HepG2 (cell line): Measurements from ENCODE around the gene NRIP2. TPM values are rescaled to one million over a fixed set of nuclear protein-coding genes. Genes with fewer than 3 reads are reported as not detected.

Experiments
- ATAC-seq: fragments of 200-7000 bp; cut with Tn5 transposase; 3 replicates; pipeline ENCODE4 v1.9.1; 2020; ENCODE audit warnings: mild to moderate bottlenecking, moderate library complexity
- BruUV-seq: library from RNA; stranded (reverse); fragments of 400-500 nt; replicated peaks from 2 replicates; lab custom pipeline; 2021; lab: Mats Ljungman, UMichigan
- CTCF ChIA-PET: fragments of 300-600 bp; formaldehyde crosslinking; extraction: SDS; loops from one replicate; lab custom pipeline; 2021; ENCODE audit warnings: low total read pairs, inconsistent platforms, low intra/inter-chr PET ratio; lab: Yijun Ruan, JAX
- POLR2A ChIA-PET: fragments of 350-600 bp; sonication (Branson Sonifier 250); formaldehyde crosslinking; loops from one replicate; lab custom pipeline; 2020; ENCODE audit warnings: antibody characterized with exemption, inconsistent platforms; lab: Yijun Ruan, JAX
- DNase-seq: peaks from one replicate; pipeline ENCODE4 v3.0.0-alpha.2; 2015; ENCODE audit warnings: low spot score
- FAIRE-seq: peaks from 3 replicates; lab custom pipeline; 2011; peaks lifted over from hg19 to GRCh38; lab: Jason Lieb, UNC
- H2AFZ ChIP-seq: one replicate; pipeline ENCODE4 v1.6.1; 2011; ENCODE audit warnings: low read length, inconsistent platforms
- H3K27ac ChIP-seq: fragments of 300-600 bp; 3 replicates; pipeline ENCODE4 v1.8.0; 2011; ENCODE audit warnings: mixed run types, mild to moderate bottlenecking, mixed read lengths, low read length, inconsistent platforms; ENCODE audit not compliant: insufficient read depth; ENCODE audit errors: extremely low read length
- H3K27me3 ChIP-seq, 2 experiments: fragments of 200-600 bp in 1 of 2; 2 replicates in 1 of 2; 3 replicates in 1 of 2; pipeline versions ENCODE4 v1.6.0 to v1.8.0; 2011; ENCODE audit warnings: low read length in 2 of 2, mild to moderate bottlenecking in 2 of 2, moderate library complexity in 2 of 2, inconsistent platforms in 1 of 2; ENCODE audit not compliant: insufficient read depth in 2 of 2, control insufficient read depth in 1 of 2
- H3K36me3 ChIP-seq, 2 experiments: fragments of 200-600 bp in 1 of 2; replicated peaks in 1 of 2; 2 replicates in 1 of 2; 3 replicates in 1 of 2; pipeline versions ENCODE4 v1.5.1 to v1.8.0; 2011; ENCODE audit warnings: low read length in 2 of 2, inconsistent platforms in 1 of 2; ENCODE audit not compliant: insufficient read depth in 2 of 2, control insufficient read depth in 1 of 2
- H3K4me1 ChIP-seq: 2 replicates; pipeline ENCODE4 v1.5.1; 2012; ENCODE audit warnings: low read length, inconsistent platforms; ENCODE audit not compliant: insufficient read depth
- H3K4me2 ChIP-seq: 2 replicates; pipeline ENCODE4 v1.6.0; 2011; ENCODE audit warnings: low read depth, low read length, inconsistent platforms
- H3K4me3 ChIP-seq, 3 experiments: fragments of 200-600 bp in 1 of 3; sonication (generic), shearing (Covaris generic) in 1 of 3; replicated peaks in 1 of 3; 2 replicates each; pipeline ENCODE4 v1.5.1; 2011 to 2016; ENCODE audit warnings: low read length in 3 of 3, inconsistent platforms in 2 of 3, low read depth in 2 of 3, mild to moderate bottlenecking in 2 of 3, control low read depth in 1 of 3, mixed read lengths in 1 of 3; ENCODE audit not compliant: insufficient read depth in 1 of 3
- H3K79me2 ChIP-seq: one replicate; pipeline ENCODE4 v1.6.1; 2011; ENCODE audit warnings: low read length, inconsistent platforms; ENCODE audit not compliant: insufficient read depth
- H3K9ac ChIP-seq: 2 replicates; pipeline ENCODE4 v1.6.0; 2011; ENCODE audit warnings: mild to moderate bottlenecking, low read depth, low read length, inconsistent platforms; ENCODE audit not compliant: insufficient read depth
- H3K9me3 ChIP-seq: 2 replicates; pipeline ENCODE4 v1.5.1; 2012; ENCODE audit warnings: mild to moderate bottlenecking, low read length
- H4K20me1 ChIP-seq: 2 replicates; pipeline ENCODE4 v1.6.0; 2011; ENCODE audit warnings: inconsistent platforms, mild to moderate bottlenecking, low read length, moderate library complexity; ENCODE audit not compliant: insufficient read depth
- AGO2 ChIP-seq: fragments of 200-400 bp; formaldehyde crosslinking; optimal IDR thresholded peaks from 2 replicates; pipeline ENCODE3; 2017; ENCODE audit warnings: mild to moderate bottlenecking, low read depth, low read length, moderate library complexity
- KAT8 ChIP-seq: IDR thresholded peaks from 2 replicates; pipeline ENCODE4 v1.6.1; 2016; ENCODE audit warnings: missing genetic modification reagents, missing compliant biosample characterization
- MED8 ChIP-seq: sonication (generic); formaldehyde crosslinking; IDR thresholded peaks from 2 replicates; pipeline ENCODE4 v1.8.1; 2023; ENCODE audit warnings: mild to moderate bottlenecking, missing genetic modification reagents; ENCODE audit not compliant: insufficient replicate concordance
- MTA1 ChIP-seq: sonication (generic); formaldehyde crosslinking; IDR thresholded peaks from 2 replicates; pipeline ENCODE4 v1.4.0; 2020; ENCODE audit warnings: missing genetic modification reagents, mild to moderate bottlenecking, borderline replicate concordance
- PPARG ChIP-seq: conservative IDR thresholded peaks from 2 replicates; pipeline ENCODE4 v1.6.1; 2016; ENCODE audit warnings: missing biosample characterization, missing genetic modification reagents
- SALL2 ChIP-seq: sonication (generic); formaldehyde crosslinking; IDR thresholded peaks from 2 replicates; pipeline ENCODE4 v1.8.1; 2023; ENCODE audit warnings: mild to moderate bottlenecking, missing genetic modification reagents, inconsistent platforms
- TBX2 ChIP-seq: sonication (generic); formaldehyde crosslinking; IDR thresholded peaks from 2 replicates; pipeline ENCODE4 v1.5.0; 2020; ENCODE audit warnings: missing genetic modification reagents, mild to moderate bottlenecking, borderline replicate concordance
- ZBTB38 ChIP-seq: sonication (generic); formaldehyde crosslinking; IDR thresholded peaks from 2 replicates; pipeline ENCODE4 v1.5.1; 2020; ENCODE audit warnings: mild to moderate bottlenecking, missing genetic modification reagents
- ZNF468 ChIP-seq: sonication (generic); formaldehyde crosslinking; IDR thresholded peaks from 2 replicates; pipeline ENCODE4 v1.8.0; 2022; ENCODE audit warnings: mild to moderate bottlenecking, moderate library complexity, missing genetic modification reagents
- ZNF678 ChIP-seq: sonication (generic); formaldehyde crosslinking; IDR thresholded peaks from 2 replicates; pipeline ENCODE4 v1.4.0; 2020; ENCODE audit warnings: mild to moderate bottlenecking, missing genetic modification reagents
- WGBS: methylation state at CpG from one replicate; pipeline ENCODE4 v1.1.6; 2017; ENCODE audit warnings: low lambda C conversion rate; 5-methylcytosine and 5-hydroxymethylcytosine counted together
- in situ Hi-C: cut with HindIII; loops from 2 replicates; pipeline ENCODE4 v1.10.0; 2017; ENCODE audit warnings: low pct_unique_long_range_greater_than_20kb; ENCODE audit not compliant: extremely low pct_ligation_motif_present
- intact Hi-C: fragments of 100-400 bp; cut with micrococcal nuclease; formaldehyde crosslinking; loops from one replicate; pipeline ENCODE4 v1.10.0; 2022; ENCODE audit not compliant: unreplicated experiment
- polyA plus RNA-seq, 8 experiments: library from polyadenylated mRNA; depleted of rRNA in 3 of 8; stranded (reverse) in 7 of 8; unstranded in 1 of 8; fragments of >200 nt; fragmentation: Illumina TruSeq in 4 of 8; extraction: Trizol in 4 of 8; gene quantifications; 2 replicates each; pipeline versions ENCODE4 v1.2.1 to v1.2.3, GENCODE V29; 2011 to 2016; ENCODE audit warnings: low read depth in 4 of 8, missing spikeins in 1 of 8, mixed read lengths in 1 of 8; ENCODE audit not compliant: insufficient read depth in 1 of 8
- total RNA-seq, 5 experiments: library from RNA; depleted of rRNA; stranded (reverse); fragments of >200 nt; fragmentation: Illumina TruSeq; extraction: Trizol; gene quantifications; 2 replicates each; pipeline ENCODE4 v1.2.3, GENCODE V29; 2016; ENCODE audit warnings: low read depth in 1 of 5
- TF ChIP-seq, protein P1 (sequence below): sonication (generic); formaldehyde crosslinking; IDR thresholded peaks from 2 replicates; pipeline ENCODE4 v1.5.1; 2020; ENCODE audit warnings: missing genetic modification reagents, mild to moderate bottlenecking, borderline replicate concordance
- TF ChIP-seq, protein P2 (sequence below): sonication (generic); formaldehyde crosslinking; IDR thresholded peaks from 2 replicates; pipeline ENCODE4 v1.8.1; 2023; ENCODE audit warnings: mild to moderate bottlenecking, missing genetic modification reagents, borderline replicate concordance

The NRIP2 gene
- total and polyA plus RNA-seq, 2 of the 13 experiments (the other 11 are each of a cell fraction or from before 2014, with no cell fraction given): not detected

DNA sequence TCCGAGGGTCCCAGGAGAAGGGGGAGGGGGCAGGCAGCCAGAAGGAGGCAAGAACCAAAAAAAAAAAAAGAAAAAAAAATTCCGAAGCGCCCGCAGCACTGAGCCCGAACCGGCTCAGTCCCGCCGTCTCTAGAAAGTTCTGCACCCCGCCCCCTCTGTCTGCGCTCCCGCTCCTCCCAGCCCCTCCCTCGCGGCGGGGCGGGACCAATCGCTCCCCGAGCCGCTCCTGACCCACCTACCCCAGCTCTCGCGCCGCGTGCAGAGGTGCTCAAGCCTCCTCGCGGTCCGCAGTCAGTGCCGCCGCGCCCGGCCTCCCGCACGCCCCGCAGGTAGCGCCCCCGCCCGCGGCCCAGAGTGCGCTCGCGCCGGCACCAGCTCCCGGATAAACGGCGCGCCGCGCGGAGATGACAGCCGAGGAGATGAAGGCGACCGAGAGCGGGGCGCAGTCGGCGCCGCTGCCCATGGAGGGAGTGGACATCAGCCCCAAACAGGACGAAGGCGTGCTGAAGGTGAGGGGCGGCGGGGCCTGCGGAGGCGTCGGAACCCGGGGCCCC, 40.0 kb downstream of the NRIP2 start, which contains the start of gene FKBP4 (continued):
- TF ChIP-seq, protein P1, sequence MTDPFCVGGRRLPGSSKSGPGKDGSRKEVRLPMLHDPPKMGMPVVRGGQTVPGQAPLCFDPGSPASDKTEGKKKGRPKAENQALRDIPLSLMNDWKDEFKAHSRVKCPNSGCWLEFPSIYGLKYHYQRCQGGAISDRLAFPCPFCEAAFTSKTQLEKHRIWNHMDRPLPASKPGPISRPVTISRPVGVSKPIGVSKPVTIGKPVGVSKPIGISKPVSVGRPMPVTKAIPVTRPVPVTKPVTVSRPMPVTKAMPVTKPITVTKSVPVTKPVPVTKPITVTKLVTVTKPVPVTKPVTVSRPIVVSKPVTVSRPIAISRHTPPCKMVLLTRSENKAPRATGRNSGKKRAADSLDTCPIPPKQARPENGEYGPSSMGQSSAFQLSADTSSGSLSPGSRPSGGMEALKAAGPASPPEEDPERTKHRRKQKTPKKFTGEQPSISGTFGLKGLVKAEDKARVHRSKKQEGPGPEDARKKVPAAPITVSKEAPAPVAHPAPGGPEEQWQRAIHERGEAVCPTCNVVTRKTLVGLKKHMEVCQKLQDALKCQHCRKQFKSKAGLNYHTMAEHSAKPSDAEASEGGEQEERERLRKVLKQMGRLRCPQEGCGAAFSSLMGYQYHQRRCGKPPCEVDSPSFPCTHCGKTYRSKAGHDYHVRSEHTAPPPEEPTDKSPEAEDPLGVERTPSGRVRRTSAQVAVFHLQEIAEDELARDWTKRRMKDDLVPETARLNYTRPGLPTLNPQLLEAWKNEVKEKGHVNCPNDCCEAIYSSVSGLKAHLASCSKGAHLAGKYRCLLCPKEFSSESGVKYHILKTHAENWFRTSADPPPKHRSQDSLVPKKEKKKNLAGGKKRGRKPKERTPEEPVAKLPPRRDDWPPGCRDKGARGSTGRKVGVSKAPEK: no peak
- TF ChIP-seq SALL2 (CRISPR knock-in tag): peak; percentile 71; the same call in 1 of the 2 replicates
- no peak for TF ChIP-seq KAT8
- 0 out of 2 replicates have a peak, but pooled peaks have one; percentile 14 for TF ChIP-seq PPARG (CRISPR knock-in tag)
- no peak for TF ChIP-seq ZNF468 (CRISPR knock-in tag)
- TF ChIP-seq ZNF678 (CRISPR knock-in tag): peak; percentile 93; the same call in 1 of the 2 replicates

DNA sequence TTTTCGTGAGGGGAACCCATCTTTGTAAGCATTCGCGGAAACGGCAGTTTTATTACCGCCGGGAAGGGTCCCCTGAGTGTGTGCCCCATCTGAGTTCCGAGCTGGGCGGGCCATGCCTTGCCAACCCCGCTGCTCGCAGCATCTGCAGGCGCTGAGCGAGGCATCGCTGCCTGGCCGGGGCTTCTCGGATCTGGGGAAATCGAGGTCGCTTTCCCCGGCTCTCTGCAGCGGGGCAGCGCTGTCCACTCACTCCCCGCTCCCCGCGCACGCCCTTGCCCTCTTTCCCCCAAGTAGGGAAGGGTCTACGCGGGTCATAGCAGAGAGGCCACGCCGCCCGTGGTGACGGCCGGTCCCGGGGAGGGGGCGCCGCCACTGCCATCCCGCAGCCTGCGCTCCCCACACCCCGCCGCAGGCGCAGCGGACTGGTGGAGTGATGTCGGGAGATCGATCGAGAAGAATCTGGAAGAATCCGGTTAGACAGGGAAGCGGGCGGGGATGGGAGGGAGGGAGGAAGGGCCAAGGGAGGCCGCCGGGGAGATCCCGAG, 40.6 kb downstream of the NRIP2 start:
- TF ChIP-seq, protein P2, sequence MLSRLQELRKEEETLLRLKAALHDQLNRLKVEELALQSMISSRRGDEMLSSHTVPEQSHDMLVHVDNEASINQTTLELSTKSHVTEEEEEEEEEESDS (CRISPR knock-in tag): no peak
- TF ChIP-seq TBX2: no peak
- TF ChIP-seq AGO2: peak; percentile 4
- TF ChIP-seq MED8 (CRISPR knock-in tag): peak; percentile 30
- 0 out of 2 replicates have a peak, but pooled peaks have one; percentile 25 for TF ChIP-seq MTA1
- peak; percentile 10; the same call in 1 of the 2 replicates for TF ChIP-seq ZBTB38 (CRISPR knock-in tag)
- Histone ChIP-seq H3K27me3 (no peaks in the 10 kb centered on the region), H2AFZ (no peak overlapping the region), H3K27ac (no peak overlapping the region), H3K36me3 (peaks cover 16 to 26% of the 10 kb centered on the region in 2 experiments), H4K20me1 (0 out of 2 replicates have a peak, but pooled peaks cover 4% of the 10 kb centered on the region), H3K4me2 (no peak overlapping the region; the same call in 1 of the 2 replicates), H3K9ac (no peak overlapping the region), H3K79me2 (peaks cover 16% of the 10 kb centered on the region), H3K4me3 (peak overlapping the region in 1 of 3 experiments; percentile 81; a peak in 2 of 6 replicates), H3K4me1 (peaks cover 43% of the 10 kb centered on the region), H3K9me3 (no peaks in the 10 kb centered on the region)
- DNase-seq (no peak), ATAC-seq (no peak), FAIRE-seq (no peak)
- no TSS peak for BruUV-seq
- intact Hi-C loops (no loop called here), in situ Hi-C loops (no loop called here)
- 95% methylated on average over 49 of the region's 49 CpGs for WGBS
- ChIA-PET CTCF (interaction anchor here (0.6 kb wide), 1 partner anchor 54 kb away, joined by 3 read pairs; no protein-coding TSS in a partner anchor), POLR2A (no interaction called here)
